GM21447 (cell line): Measurements from ENCODE around the gene STIM1.
"Not testable (repeated sequence)": the region's sequence is repeated elsewhere in the genome, so short reads cannot be mapped to it uniquely, and the experiment has no call there.

ENCODE experiments used
- ATAC-seq: cut with Tn5 transposase; IDR thresholded peaks from one replicate; pipeline ENCODE4 v1.9.1; 2021; ENCODE audit not compliant: unreplicated experiment

STIM1 gene

DNA sequence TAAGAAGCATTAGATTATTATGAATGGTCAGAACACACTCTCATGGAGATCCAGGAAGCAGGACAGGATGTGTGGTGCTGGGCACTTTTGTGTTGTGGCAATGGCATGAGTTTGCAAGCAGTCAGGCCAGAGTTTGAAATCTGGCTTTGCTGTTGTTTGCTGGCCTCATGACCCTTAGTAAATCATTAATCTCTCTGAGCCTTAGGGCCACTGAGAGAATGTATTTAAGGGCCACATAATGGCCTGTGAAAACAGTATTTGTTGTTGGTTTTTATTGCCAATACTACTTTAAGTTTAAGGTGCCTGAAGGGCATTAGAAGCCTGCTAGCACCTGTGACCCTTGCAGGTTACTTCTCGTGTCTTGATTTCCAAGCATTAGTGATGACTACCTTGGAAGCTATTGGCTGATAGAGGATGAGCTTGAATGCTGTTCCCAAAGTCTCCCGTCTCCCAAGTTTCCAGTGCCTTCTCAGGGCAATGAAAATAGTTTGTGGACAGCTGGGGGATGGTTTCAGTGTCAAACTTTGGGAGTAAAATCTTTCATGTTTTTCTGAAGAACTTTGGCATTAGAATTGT is 24.6 kb downstream of the STIM1 start:
- ATAC-seq = peak; percentile 52

- peak; percentile 44 for ATAC-seq
Observed at GRCh38 chr11:3880724-3881123, 25.3 kb downstream of the STIM1 start.

DNA sequence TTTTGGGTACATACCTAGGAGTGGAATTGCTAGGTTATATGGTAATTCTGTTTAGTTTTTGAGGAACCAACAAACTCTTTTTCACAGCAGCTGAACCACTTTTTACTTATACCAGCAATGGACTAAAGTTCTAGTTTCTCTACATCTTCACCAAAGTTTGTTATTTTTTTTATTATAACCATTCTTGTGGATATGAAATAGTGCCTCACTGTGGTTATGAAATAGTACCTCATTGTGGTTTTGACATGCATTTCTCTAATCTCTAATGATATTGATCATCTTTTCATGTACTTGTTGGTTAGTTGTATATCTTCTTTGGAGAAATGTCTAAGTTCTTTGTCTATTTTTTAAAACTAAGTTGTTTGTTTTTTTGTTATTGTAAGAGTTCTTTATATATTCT is 27.2 kb downstream of the STIM1 start:
- no peak for ATAC-seq

DNA sequence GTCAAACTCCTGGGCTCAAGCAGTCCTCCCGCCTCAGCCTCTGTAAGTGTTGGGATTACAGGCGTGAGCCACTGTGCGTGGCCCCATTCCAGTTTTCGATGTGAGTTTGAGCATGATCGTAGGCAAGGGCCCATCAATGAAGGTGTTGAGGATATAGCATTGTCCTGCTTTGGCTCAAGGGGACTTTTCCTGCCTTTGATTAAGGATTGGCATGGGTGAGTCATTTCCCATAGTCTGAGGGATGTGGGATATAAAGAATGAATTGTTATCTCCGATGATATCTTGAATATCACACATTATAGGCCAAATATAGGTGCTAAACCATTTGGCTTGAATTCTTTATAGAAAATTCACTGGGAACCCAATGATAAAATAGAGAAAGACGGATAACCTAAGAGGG is 30.4 kb downstream of the STIM1 start:
- no peak for ATAC-seq

DNA sequence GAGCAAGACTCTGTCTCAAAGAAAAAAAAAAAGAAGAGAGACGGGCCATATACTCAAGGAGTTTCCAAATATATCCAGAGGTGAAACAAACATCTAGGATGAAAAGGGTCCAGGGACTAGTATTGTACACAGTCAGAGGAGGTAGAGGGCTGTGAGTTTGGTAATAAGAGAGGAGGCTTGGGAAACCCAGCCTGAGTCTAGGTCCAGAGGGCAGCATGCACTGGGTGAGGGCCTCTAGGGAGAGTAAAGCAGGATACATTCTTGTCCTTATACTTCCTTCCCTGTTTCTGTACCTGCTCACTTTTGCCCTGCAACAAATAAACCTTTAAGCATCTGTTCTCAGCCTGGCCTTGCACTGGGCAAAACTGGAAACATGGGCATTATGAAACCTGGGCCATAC is 31.5 kb downstream of the STIM1 start:
- ATAC-seq = no peak

DNA sequence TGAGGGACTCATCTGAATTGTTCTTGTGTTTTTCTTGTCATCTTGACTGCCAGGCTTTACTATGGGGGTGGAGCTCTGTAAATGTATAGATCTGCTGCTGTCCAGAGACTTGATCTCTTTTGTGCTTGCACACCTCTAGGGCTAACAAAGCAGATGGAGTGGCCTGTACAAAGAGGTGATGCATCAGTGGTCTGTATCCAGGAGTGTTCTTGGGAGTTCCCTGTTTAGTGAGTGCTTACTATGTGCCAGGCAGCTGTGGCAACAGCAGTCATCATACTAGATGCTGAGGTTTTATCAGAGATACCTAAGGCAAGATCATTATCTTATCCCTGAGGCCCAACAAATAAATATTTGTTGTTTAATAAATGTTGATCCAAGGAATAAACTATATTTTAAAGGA is 33.4 kb downstream of the STIM1 start:
- no peak for ATAC-seq

DNA sequence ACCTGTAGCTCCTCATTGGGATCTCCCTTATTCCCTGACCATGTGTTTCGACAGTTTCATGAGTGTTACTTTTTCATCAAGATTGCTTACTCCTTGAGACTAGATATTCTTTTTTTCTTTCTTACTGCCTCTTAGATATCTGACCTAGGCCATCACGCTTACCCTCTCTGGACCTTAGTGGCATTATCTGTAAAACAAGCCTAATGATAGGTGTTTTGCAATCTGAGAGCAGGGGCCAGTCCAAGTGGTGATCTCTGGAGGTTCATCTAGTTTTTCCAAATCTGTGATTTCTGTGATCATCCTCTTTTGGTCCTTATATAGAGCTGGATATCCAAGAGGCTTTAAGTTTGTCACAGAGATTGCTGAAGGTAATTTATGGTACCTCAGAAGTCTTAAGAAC is 34.5 kb downstream of the STIM1 start:
- ATAC-seq = no peak

DNA sequence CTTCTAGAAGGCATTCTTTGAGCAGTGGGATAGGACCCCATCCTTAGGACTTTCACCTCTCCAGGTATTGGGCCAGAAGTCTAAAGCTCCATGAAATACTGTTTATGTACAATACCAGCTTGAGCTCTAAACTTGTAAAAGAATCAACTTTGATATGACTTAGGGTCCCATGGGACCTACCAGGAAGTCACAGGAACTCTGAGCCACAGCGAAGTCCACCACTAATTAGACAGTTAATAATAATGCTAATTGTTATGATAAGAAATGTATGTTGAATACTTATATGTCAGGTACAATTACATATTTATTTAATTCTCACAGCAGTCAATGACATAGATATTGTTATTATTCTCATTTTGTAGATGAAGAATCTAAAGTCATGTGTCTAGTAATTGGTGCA is 35.3 kb downstream of the STIM1 start:
- no peak for ATAC-seq

DNA sequence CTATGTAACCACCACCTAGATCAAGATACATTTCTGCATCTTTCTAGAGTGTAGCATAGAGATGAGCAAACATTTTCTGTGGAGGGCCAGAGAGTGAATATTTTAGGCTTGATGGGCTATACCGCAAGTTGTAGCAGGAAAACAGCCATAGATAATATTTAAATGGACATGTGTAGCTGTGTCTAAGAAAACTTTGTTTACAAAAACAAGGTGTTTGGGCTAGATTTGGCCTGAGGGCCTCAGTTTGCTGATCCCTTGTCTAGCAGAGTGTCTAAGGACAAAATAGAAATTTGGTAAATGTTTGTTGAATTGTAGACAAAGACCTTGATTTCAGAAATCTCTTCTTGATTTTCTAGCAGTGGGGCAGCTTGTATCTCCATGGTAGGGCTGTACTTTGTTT is 36.3 kb downstream of the STIM1 start:
- ATAC-seq = no peak

DNA sequence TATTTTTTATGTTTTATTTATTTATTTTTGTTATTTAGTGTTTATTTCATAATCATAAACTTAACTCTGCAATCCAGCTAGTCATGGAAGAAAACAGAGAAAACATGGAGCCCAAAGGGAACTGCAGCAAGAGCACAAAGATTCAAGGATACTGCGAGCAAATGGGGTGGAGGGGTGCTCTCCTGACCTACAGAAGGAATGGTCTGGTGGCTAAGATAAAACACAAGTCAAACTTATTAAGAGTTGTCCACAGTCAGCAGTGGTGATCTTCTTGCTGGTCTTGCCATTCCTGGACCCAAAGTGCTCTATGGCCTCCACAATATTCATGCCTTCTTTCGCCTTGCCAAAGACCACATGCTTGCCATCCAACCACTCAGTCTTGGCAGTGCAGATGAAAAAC is 36.7 kb downstream of the STIM1 start:
- ATAC-seq = no peak

DNA sequence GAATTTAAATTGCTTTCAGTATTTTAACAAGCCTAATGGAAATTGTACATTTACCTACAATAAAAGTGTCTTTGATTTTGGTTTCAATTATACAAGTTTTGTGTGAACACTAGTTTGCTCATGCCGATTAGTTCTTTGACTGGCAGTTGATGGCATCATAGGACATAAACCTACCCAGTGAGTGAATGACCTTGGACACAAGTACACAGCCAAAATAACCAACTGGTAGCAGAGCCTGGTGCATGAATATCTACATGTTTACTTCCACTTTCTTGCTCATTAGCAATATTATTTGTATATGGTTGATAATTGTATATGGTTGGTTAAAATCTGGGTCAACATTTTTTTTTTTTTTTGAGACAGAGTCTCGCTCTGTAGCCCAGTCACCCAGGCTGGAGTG is 37.8 kb downstream of the STIM1 start:
- ATAC-seq = no peak

DNA sequence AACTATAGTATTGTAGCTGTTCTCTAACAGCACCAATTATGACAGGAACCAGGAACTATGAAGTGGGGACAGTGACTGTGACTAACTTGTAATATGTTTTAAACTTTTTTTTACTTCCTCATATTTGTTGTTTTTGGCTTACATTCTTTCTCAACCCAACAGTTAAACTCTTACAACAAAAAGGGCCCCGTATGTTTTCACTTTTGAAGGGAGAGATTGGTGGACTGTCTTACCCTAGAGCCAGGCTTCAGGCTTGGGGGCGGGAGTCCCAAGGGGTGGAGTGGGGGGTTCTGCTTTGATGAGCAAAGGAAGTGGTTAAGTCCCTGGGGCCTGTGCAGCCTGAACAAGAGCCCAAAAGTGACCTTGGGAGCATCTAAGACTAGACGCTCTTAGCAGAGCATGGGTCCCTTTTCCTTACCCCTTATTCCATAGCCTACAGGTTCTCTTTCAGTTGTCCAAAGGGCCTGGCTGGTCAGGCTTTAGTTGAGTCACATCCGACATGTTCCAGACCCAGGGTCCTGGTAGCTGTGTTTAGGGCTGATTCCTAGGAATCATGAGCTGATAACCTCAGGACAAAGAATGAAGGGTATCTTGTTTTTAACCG is 38.8 kb downstream of the STIM1 start:
- ATAC-seq = peak; percentile 99

- no peak for ATAC-seq
Observed at GRCh38 chr11:3896644-3897043, 41.2 kb downstream of the STIM1 start.

- not testable (repeated sequence) for ATAC-seq
Observed at GRCh38 chr11:3900230-3900629, 44.8 kb downstream of the STIM1 start.

- ATAC-seq = no peak
Observed at GRCh38 chr11:3901249-3902025, 46.0 kb downstream of the STIM1 start.

DNA sequence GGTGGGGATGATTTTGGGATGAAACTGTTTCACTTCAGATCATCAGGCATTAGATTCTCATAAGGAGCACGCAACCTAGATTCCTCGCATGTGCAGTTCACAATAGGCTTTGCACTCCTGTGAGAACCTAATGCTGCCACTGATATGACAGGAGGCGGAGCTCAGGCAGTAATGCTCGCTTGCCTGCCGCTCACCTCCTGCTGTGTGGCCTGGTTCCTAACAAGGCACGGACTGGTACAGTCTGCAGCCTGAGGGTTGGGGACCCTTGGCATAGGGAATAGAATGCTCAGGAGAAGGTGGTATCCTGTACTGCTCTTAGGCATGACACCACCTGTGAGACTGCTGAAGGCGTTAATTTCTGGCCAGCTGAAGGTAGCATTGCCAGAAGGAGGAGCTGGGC is 47.0 kb downstream of the STIM1 start:
- no peak for ATAC-seq

DNA sequence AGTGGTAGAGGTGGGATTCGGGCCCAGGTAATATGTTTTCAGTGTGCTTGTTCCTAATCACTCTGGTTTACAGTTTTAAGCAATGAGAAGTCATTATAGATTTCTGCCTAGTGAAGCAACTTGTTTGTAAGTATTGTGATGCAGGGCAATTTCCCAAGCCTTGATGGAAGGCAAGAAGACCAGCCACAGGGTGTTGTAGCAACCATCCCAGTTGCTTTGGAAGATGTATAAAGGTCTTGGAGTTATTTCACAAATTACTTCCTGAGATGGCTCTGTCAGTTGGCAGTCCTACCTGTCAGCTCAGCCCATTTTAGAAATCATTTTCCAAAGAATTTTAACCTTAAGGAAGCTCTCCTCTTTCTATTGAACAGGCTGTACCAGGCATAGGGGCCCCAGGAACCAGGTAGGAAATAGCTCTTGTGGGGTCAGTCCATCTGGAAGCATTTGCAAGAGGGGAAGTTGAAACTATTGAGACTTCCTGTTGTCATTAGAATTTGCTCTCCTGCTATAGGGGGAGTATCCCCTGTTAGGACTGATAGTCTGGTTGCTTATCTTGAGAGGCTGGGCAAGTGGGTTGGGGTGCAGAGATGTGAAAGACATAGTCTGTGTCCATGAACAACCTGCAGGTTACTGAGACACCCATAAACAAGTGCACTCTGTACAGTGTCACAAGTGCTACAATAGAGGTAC is 47.9 kb downstream of the STIM1 start:
- peak; percentile 47 for ATAC-seq

DNA sequence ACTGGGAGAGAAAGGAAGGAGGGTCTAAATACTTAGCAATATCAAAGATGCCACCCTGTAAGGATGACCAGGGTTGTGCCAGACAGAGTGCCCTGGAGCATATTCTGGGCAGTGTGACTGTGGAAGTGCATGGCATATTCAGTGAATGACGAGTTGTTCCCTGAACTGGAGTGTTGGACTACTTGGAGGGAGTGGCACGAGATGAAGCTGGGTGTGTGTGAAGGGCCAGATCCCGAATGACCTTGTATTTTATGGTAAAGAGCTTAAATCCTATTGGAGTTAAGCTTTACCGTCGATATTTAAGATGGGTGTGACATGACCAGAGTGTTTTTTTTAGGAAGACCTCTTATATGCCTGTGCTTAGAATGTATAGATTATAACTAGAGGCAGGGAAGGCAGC is 48.8 kb downstream of the STIM1 start:
- no peak for ATAC-seq

DNA sequence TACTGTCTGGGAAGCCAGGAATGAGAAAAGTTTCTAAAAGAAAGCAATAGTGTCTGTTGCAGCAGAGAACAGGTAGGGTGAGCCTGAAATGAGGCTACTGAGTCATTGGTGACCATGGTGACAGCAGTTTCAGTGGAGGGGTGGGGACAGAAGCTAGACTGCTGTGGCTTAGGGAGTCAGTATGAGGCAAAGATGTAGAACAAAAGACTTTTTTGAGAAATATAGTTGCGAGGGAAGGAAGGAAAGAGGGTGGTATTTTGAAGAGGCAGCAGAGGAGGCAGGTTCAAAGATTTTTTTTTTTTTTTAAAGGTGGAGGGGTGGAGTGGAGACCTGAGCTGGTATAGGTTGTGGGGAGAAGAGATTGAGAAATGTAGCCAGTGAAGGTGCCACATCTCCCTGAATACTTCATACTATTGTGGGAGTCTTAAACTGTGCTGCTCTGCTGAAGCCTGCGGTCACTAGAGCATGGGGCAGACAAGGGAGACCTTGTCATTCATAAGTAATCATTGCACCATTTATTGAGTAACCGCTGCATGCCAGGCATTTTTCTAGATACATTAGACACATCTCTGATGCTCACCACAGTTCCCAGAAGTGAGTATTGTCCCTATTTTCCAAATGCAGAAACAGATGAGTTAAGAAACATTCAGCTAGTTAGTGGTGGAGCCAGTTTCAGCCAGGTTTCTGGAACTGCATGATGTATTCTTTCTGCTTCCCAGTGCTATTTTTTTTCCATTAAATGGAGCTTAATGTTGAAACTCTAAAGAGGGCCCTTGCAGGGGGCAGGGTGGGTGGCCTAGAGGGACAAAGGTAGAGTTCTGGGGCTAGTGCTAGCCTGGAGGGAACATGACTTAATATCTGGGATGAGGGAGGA is 49.9 kb downstream of the STIM1 start:
- peak; percentile 86 for ATAC-seq

DNA sequence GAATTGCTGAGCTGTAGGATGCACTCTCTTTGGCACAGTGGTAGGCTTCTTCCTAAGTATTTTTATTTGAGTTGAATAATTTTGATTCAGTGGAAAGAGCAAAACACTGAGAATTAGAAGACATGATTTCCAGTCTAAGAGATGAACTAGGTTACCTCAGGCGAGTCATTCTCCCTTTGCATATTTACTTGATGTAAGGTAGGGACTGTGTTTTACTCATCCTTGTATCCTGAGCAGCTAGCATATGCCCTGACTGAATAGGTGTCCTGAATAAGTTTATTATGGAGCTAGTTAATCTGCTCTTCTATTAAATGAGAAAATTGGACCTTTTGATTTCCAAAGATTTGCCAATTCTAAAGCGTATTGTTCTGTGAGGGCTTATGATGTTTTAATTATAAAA is 50.7 kb downstream of the STIM1 start:
- ATAC-seq = no peak

- ATAC-seq = no peak
Observed at GRCh38 chr11:3907590-3907989, 52.1 kb downstream of the STIM1 start.
